Glomerular endothelial cell (primary cell): Measurements from ENCODE around the gene PAN2. TPM values are rescaled to one million over a fixed set of nuclear protein-coding genes. Genes with fewer than 3 reads are reported as not detected.
"Not testable (repeated sequence)": the region's sequence is repeated elsewhere in the genome, so short reads cannot be mapped to it uniquely, and the experiment has no call there.

ENCODE experiments used
- DNase-seq: peaks from one replicate; pipeline ENCODE4 v3.0.0-alpha.2; 2011; ENCODE audit warnings: low read depth, low spot score; ENCODE audit errors: extremely low read depth
- total RNA-seq: library from RNA; depleted of rRNA; stranded (reverse); fragments of >200 nt; gene quantifications from 2 replicates; pipeline ENCODE4 v1.2.3, GENCODE V29; 2015

PAN2 gene
- total RNA-seq, 1 donor from 2014 or later: 18.4 TPM

- no peak for DNase-seq
Observed at GRCh38 chr12:56278905-56279304, 54.9 kb downstream of the PAN2 start.

GRCh38 chr12:56274299-56274698, 59.5 kb downstream of the PAN2 start:
- DNase-seq: no peak

GRCh38 chr12:56272468-56272867, 61.3 kb downstream of the PAN2 start:
- DNase-seq: not testable (repeated sequence)

- DNase-seq: no peak
Observed at GRCh38 chr12:56271031-56271430, 62.8 kb downstream of the PAN2 start.

- no peak for DNase-seq
Observed at GRCh38 chr12:56267443-56268071, 66.2 kb downstream of the PAN2 start.

GRCh38 chr12:56266693-56267442, 66.9 kb downstream of the PAN2 start, which contains the start of gene COQ10A:
COQ10A (plus strand) TSS chr12:56266942; CDS start chr12:56267119, 177 bp downstream.
- DNase-seq: peak; percentile 41

Other genes with a start within 250 kb of the PAN2 start
- gene PA2G4, start 229.4 kb downstream of the PAN2 start, total RNA-seq: 113 and 125 TPM in 2 replicates
- gene RPL41, start 217.4 kb downstream of the PAN2 start, total RNA-seq: 1,895 and 2,713 TPM in 2 replicates
- 3.0 and 4.1 TPM in 2 replicates for gene ZC3H10, start 215.7 kb downstream of the PAN2 start, total RNA-seq
- 269 and 275 TPM in 2 replicates for gene ESYT1, start 205.7 kb downstream of the PAN2 start, total RNA-seq
- 103 and 104 TPM in 2 replicates for gene MYL6B, start 181.4 kb downstream of the PAN2 start, total RNA-seq
- 2,948 and 3,870 TPM in 2 replicates for gene MYL6, start 175.6 kb downstream of the PAN2 start, total RNA-seq
- 51.1 and 78.9 TPM in 2 replicates for gene SMARCC2, start 144.5 kb downstream of the PAN2 start, total RNA-seq
- 40.5 and 41.5 TPM in 2 replicates for gene RNF41, start 112.1 kb downstream of the PAN2 start, total RNA-seq
- gene NABP2, start 109.7 kb downstream of the PAN2 start, total RNA-seq: 26.7 and 33.5 TPM in 2 replicates
- gene SLC39A5, start 103.9 kb downstream of the PAN2 start, total RNA-seq: not detected in 2 replicates
- 34.4 and 55.6 TPM in 2 replicates for gene ANKRD52, start 75.6 kb downstream of the PAN2 start, total RNA-seq
- 9.2 and 15.9 TPM in 2 replicates for gene COQ10A, start 67.1 kb downstream of the PAN2 start, total RNA-seq
- gene CS, start 33.7 kb downstream of the PAN2 start, total RNA-seq: 146 and 156 TPM in 2 replicates
- 112 and 135 TPM in 2 replicates for gene CNPY2, start 18.0 kb downstream of the PAN2 start, total RNA-seq
- gene IL23A, start 4.9 kb upstream of the PAN2 start, total RNA-seq: 3.0 TPM in 1 of 2 replicates, not detected in the other
- gene STAT2, start 26.1 kb upstream of the PAN2 start, total RNA-seq: 76.0 and 104 TPM in 2 replicates
- gene APOF, start 28.9 kb upstream of the PAN2 start, total RNA-seq: not detected in 2 replicates
- gene TIMELESS, start 115.4 kb upstream of the PAN2 start, total RNA-seq: 7.4 and 13.9 TPM in 2 replicates
- gene MIP, start 120.7 kb upstream of the PAN2 start, total RNA-seq: 0.15 TPM in 1 of 2 replicates, not detected in the other
- 1.7 TPM in 2 replicates for gene SPRYD4, start 134.6 kb upstream of the PAN2 start, total RNA-seq
- 0.58 TPM in 1 of 2 replicates, not detected in the other for gene GLS2, start 154.2 kb upstream of the PAN2 start, total RNA-seq
- gene RBMS2, start 187.8 kb upstream of the PAN2 start, total RNA-seq: 56.5 and 75.8 TPM in 2 replicates